ENCODE measurements around the gene DFFA.

DNA sequence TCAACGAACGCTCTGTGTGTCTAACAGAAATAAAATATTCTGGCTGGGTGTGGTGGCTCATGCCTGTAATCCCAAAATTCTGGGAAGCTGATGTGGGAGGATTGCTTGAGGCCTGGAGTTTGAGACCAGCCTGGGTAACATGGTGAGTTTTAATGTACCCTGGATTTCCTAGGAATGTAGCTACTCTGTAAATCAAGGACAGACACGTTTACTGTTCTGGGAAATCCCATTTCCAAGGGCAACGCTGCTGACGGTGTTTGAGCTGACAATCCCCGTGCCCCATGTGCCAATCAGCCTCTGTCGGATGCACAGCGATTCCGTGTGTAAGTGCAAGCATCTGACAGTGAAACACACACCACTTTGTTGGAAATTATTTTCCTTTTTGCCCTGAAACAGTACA, 14.5 kb downstream of the DFFA start:
- TF ChIP-seq POLR2AphosphoS5 (IDR thresholded peaks at IDR 0.05; ENCODE audit: low read depth, low read length): 0 out of 2 replicates have a peak, but pooled peaks have one; percentile 10
- TF ChIP-seq, protein P1, sequence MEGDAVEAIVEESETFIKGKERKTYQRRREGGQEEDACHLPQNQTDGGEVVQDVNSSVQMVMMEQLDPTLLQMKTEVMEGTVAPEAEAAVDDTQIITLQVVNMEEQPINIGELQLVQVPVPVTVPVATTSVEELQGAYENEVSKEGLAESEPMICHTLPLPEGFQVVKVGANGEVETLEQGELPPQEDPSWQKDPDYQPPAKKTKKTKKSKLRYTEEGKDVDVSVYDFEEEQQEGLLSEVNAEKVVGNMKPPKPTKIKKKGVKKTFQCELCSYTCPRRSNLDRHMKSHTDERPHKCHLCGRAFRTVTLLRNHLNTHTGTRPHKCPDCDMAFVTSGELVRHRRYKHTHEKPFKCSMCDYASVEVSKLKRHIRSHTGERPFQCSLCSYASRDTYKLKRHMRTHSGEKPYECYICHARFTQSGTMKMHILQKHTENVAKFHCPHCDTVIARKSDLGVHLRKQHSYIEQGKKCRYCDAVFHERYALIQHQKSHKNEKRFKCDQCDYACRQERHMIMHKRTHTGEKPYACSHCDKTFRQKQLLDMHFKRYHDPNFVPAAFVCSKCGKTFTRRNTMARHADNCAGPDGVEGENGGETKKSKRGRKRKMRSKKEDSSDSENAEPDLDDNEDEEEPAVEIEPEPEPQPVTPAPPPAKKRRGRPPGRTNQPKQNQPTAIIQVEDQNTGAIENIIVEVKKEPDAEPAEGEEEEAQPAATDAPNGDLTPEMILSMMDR (IDR thresholded peaks at IDR 0.05): no peak
- TF ChIP-seq EP300 (IDR thresholded peaks at IDR 0.05; ENCODE audit: borderline replicate concordance in 1 of 2, low read depth in 1 of 2, low read length in 1 of 2): no peak
- no peak for TF ChIP-seq ELF1 (IDR thresholded peaks at IDR 0.05)
- TF ChIP-seq RCOR1 (IDR thresholded peaks at IDR 0.05; ENCODE audit: low read length): no peak
- no peak for TF ChIP-seq EZH2phosphoT487 (IDR thresholded peaks at IDR 0.05; ENCODE audit: borderline replicate concordance, low read depth)
- TF ChIP-seq USF2 (IDR thresholded peaks at IDR 0.05; ENCODE audit: borderline replicate concordance, low read depth, low read length): no peak
- no peak for TF ChIP-seq NFIC (IDR thresholded peaks at IDR 0.05; ENCODE audit: borderline replicate concordance)
- no peak for TF ChIP-seq SIN3A (IDR thresholded peaks at IDR 0.05; ENCODE audit: borderline replicate concordance, low read depth, low read length)
- TF ChIP-seq JUND (IDR thresholded peaks at IDR 0.05): no peak
- TF ChIP-seq REST (IDR thresholded peaks at IDR 0.05; ENCODE audit: low read depth, low read length): no peak

Measured in SK-N-SH (cell line).